GM19455 (cell line): ENCODE data around the gene ZNF70.

Experiments
- ATAC-seq: cut with Tn5 transposase; IDR thresholded peaks from one replicate; pipeline ENCODE4 v1.9.1; 2021; ENCODE audit not compliant: unreplicated experiment

Gene ZNF70

DNA sequence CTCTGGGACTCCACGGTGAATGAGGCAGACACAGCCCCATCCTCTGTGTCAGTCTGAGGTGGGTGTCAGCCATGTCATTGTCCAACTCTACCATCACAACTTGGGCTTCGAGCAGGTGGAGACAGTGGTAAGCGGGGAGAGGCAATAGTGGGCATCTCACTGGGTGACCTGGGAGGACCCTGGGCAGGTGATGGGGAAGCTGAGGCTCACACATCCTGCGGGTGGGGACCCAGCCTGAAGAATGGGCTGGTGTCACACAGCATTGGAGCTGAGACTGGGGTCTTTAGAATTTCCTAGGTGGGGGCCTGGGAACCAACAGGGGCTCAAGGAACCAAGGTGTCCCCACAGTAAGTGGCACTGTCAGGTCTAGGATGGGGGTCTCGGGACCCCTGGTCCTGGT lies 28.8 kb upstream of the ZNF70 start:
- ATAC-seq, result no peak

DNA sequence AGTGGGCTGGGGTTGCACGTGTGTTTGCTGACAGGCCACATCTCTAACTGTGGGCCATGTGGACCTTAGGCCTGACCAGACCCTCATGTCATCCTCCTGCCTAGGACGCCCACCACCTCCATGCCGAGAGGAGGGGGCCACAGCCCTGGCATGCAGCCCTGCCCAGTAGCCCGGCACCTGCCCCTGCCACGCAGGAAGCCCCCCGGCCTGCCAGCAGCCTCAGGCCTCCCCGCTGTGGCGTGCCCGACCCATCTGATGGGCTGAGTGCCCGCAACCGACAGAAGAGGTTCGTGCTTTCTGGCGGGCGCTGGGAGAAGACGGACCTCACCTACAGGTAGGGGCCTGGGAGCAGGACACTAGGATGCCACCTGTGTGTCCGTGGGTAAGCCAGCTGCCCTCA lies 28.2 kb upstream of the ZNF70 start:
- no peak for ATAC-seq

GRCh38 chr22:23778577-23778900 lies 27.6 kb upstream of the ZNF70 start:
- ATAC-seq, result no peak

DNA sequence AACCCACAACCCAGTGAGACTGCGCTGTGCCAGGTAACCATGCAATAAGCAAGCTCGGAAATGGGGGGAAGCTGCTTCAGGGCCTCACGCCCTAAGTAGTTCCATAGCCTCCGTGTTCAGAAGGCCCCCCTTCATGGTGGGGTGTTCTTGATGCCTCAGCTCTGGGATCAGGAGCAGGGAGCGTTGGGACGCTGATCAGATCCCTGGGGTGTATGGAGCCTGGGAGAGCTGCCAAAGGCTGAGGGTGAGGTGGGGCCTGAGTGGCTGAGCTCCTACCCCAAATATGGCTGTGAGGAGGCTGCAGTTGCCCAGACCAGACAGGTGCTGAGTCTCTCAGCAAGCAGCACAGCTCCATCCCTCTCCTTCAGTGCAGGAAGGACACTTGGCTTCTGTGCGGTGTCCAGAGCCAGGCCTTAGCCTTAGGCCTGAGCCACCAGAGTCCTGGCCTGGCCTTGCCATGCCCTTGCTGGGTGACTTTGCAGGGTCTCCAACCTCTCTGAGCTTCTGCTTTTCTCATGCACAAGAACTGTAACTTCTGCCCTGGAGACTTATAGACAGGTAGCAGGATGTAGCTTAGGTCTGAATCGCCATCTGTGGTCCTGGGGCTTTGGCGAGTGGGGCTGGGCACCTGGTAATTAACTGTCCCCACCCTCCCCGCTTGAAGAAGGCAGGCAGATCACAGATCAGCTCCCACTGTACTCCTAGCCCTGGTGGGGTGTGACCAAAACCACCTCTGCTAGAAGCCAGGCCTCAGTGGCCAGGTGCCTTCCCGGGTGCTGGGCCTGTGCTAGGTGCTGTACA lies 27.1 kb upstream of the ZNF70 start:
- no peak for ATAC-seq

- ATAC-seq, result no peak
Observed at GRCh38 chr22:23775779-23776375, 25.0 kb upstream of the ZNF70 start.

DNA sequence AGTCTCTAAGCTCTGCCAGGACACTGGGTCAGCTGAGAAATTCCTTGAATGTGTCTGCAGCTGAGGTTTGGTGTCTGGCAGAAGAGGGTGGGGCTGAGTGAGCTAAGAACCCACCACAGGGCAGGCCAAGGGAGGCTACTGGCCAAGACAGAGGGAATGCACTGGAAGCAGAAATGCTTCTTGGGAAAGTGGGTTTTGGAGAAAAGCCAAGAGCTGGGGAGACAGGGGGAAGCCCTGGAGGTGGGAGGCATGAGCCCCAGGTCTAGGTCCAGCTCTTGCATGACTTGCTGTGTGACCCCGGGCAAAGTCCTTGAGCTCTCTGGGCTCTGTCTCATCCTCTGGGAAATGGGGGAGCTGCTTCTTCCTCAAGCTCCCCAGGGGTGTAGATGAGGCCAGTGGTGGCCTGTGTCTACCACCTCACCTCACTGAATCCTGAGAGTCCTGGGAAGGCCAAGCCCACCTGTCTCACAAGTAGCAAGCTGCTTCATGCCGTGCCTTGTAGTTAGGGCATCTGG lies 24.1 kb upstream of the ZNF70 start:
- ATAC-seq, result no peak

DNA sequence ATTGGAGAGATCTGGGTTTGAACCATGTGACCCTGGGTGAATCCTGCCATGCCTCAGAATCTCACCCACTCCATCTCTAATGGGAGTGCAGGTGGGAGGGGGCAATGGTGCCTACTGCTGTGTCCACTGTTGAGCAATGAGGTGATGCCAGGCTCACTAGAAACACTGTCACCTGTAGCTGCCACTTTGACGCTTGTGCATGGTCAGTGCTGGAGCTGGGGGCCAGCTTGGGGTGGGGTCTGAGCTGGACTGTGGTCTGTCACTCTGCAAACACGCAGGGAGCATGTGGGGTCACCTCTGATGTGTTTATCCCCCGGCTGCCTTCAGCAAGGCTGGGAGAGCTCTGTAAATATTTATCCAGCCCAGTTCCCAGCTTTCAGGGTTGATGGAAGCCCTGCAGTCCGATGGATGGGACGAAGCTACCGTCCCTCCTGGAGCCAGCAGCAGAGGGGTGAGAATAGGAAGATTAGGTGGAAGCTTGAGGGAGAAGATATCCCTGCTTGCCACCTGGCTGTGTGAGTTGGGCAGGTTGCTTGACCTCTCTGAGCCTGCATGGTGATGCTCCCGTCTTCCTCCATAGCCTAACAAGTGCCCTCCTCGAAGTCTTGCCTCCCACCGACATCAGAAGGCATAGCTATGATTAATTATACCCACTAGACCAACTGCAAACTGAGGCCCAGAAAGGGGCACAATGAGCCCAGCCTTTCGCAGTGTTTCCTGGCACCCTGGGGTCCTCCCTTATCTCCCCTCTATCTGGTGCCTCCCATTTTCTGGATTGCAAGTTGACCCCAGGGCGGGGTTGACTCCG lies 23.4 kb upstream of the ZNF70 start:
- no peak for ATAC-seq

GRCh38 chr22:23773483-23774113 lies 22.7 kb upstream of the ZNF70 start:
- no peak for ATAC-seq

GRCh38 chr22:23772649-23773473 lies 21.9 kb upstream of the ZNF70 start, which contains the start of gene MMP11:
Gene MMP11 (plus strand): TSS chr22:23772849. CDS start chr22:23772871, 22 bp downstream.
- ATAC-seq, result no peak

GRCh38 chr22:23772315-23772648 lies 21.4 kb upstream of the ZNF70 start:
- ATAC-seq, result no peak

DNA sequence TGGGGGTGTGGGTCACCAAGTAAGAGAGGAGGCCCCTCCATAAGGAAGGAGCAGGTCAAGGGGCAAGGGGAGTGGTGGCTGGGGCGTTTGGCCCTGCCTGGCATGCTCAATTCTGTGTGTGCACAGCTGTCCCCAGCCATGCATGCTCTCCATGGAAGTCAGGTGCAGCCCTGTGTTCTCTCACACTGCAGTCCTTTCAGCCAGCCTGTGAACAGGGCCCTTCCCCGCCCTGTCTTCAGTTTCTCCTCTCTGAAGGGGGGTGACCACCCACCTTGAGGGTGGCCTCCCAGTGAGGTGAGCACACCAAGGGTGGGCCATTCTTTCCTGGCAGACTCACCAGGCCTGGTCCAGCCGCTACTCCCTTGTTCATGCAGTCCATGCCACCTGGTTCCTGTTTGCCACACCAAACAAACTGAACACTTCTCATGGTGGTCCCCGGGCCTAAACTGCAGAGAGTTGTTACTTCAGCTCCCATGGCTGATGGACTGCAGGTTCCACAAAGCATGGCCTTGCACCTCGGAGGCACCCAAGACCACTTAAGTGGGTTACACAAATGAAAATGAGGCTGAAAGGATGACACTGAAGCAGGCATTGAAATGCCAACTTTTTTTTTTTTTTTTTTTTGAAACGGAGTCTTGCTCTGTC lies 18.5 kb upstream of the ZNF70 start:
- no peak for ATAC-seq

DNA sequence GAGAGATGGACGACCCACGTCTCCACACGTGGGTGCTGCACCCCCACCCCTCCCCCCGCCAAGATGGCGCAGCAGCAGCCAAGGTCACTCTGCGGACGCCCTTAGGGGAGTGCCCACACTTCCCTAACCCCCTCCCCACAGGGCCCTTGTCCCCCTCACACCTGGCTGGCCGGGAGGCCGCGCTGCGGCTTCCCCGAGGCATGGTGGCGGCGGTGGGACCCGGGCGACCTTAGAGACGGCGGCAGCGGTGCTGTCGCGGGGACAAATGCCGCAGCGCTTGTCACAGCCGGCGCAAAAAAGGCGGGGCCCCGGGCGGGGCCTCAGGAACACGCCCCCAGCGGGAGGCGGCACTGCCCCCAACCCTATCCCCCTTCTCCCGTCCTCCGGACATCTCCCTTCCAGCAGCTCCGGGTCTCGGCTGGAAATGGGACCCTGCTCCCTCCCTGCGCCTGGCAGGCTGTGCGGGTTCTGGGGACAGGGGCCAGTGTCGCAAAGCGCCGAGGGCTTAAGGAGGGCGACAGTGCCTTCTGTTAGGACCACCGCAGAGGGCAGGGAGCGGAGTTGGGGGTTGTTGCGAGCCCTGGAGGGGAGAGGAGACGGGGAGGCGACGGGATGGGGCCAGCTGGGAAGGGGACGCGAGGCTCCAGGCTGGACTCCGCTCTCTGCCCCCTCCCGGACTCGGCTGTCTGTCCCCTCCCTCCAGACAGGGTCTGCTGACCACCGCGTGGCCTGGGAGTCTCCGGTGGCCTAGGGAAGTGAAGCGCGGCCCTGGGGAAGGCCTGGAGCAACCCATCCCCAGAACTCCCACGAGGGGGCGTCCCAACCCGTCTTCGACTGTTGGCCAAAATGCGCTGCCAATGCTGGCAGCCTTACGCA lies 17.0 kb upstream of the ZNF70 start, which contains the start of gene CHCHD10:
Gene CHCHD10 (minus strand): TSS at position 300 of the 876 bp plus-strand sequence. CDS start 98 bp downstream, at position 202.
- peak; percentile 54 for ATAC-seq

DNA sequence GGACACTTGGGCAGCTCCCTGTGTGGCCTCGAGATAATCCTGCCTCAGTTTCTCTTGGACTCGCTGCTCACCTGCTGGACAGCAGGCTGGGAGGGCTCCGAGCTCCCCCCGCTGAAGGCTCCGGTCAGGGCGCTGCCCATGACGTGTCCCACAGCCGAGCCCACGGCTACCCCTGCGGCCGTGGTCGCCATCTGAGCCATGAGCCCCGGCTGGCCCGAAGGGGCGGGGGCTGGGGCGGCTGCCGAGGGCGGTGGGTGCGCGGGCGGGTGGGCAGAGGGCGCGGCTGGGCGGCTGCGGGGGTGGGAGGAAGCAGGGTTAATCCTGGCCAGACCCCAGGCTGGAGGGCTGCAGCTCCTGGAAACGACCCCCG lies 16.4 kb upstream of the ZNF70 start:
- ATAC-seq, result no peak

- ATAC-seq, result no peak
Observed at GRCh38 chr22:23764899-23765881, 14.3 kb upstream of the ZNF70 start.

DNA sequence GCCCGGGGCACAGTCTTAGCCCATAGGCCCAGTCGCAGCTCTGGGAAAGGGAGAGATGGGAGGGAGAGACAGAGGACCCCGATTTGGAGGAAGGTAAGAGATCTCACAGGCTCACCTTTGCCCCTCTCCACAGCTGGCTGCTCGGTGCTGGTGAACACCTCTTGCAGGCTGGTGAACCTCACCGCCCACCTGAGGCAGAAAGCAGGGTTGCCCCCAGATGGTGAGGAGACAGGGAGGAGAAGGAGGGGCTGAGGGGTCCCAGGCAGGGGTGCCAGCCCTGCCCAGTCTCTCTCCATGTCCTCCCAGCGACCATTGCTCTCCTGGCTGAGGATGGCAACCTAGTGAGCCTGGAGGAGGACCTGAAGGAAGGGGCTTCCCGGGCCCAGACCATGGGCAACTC lies 13.0 kb upstream of the ZNF70 start:
- no peak for ATAC-seq

DNA sequence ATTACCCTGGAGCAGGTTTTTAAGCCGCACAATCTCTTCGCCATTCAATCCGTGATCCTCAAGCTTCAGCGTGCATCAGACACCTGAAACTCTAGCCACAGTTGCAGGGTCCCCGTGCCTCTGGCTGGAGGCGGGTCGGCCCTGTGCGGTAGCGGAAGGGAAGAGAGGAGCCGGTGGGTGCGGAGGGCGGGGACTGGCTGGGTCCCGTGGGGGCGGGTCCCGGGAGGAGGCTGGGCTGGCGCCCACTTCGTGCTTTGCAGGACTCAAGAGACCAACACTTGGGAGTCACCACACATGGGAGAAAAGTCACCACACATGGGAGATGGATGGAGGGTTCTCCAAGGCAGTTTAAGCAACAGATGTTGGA lies 12.7 kb upstream of the ZNF70 start:
- no peak for ATAC-seq

GRCh38 chr22:23762842-23763578 lies 12.1 kb upstream of the ZNF70 start, which contains the start of gene C22orf15:
Gene C22orf15 (plus strand): TSS chr22:23762990. CDS start chr22:23763307, 317 bp downstream.
- ATAC-seq, result no peak
